ENCODE data around the gene LHX8. TPM values are rescaled to one million over a fixed set of nuclear protein-coding genes. Genes with fewer than 3 reads are reported as not detected.

Gene LHX8
- total and polyA plus RNA-seq, 10 of the 15 experiments (the other 5 are each of a cell fraction or from before 2014, with no cell fraction given): not detected

- H4K20me1 ChIP-seq (ENCODE audit: control insufficient read depth, insufficient read depth): no peaks in the 10 kb centered on the region
- H3K27me3 ChIP-seq (replicated peaks in 1 of 2; ENCODE audit: control insufficient read depth in 2 of 2, insufficient read depth in 2 of 2, low read length in 1 of 2): no peaks in the 10 kb centered on the region
- no peaks in the 10 kb centered on the region for H3K79me2 ChIP-seq (ENCODE audit: control insufficient read depth, insufficient read depth, low read length)
- BruUV-seq (replicated peaks): no TSS peak
- no peak overlapping the region for H3K4me3 ChIP-seq
- no peak overlapping the region for H3K27ac ChIP-seq (ENCODE audit: control insufficient read depth, insufficient read depth)
- in situ Hi-C loops (cut with MboI) (no loop called here), intact Hi-C loops (cut with micrococcal nuclease; ENCODE audit: unreplicated experiment) (no loop called here)
- no peak overlapping the region for H2AFZ ChIP-seq (ENCODE audit: control insufficient read depth, low read depth, low read length)
- ChIA-PET CTCF (no interaction called here), SMC1A (ENCODE audit: uncharacterized antibody, unreplicated experiment) (no interaction called here), RAD21 (ENCODE audit: unreplicated experiment) (no interaction called here), POLR2A (no interaction called here)
- no peak overlapping the region for H3K9ac ChIP-seq (ENCODE audit: control insufficient read depth, insufficient read depth, low read length)
- no peak for DNase-seq (ENCODE audit: low read depth, low spot score)
- H3K4me2 ChIP-seq (ENCODE audit: control insufficient read depth, insufficient read depth): no peak overlapping the region
- FAIRE-seq: no peak
- ATAC-seq: no peak
- H3K9me3 ChIP-seq (replicated peaks; ENCODE audit: control insufficient read depth, insufficient read depth, low read length): no peaks in the 10 kb centered on the region
- H3K4me1 ChIP-seq (ENCODE audit: control insufficient read depth, insufficient read depth, low read length): no peaks in the 10 kb centered on the region
- no peaks in the 10 kb centered on the region for H3K36me3 ChIP-seq (ENCODE audit: control insufficient read depth in 2 of 2, insufficient read depth in 2 of 2, low read length in 1 of 2)
- TF ChIP-seq BRCA1 (IDR thresholded peaks at IDR 0.05; ENCODE audit: low read depth, low read length) (no peak), PBX3 (IDR thresholded peaks at IDR 0.05; ENCODE audit: insufficient replicate concordance, low read depth, low read length) (no peak), ELK1 (IDR thresholded peaks at IDR 0.05; ENCODE audit: low read depth, low read length) (no peak), SP1 (IDR thresholded peaks at IDR 0.05; ENCODE audit: low read depth, low read length) (no peak), ASH2L (IDR thresholded peaks at IDR 0.05; ENCODE audit: borderline replicate concordance, low read depth) (no peak)
Observed at GRCh38 chr1:75115654-75116053, 18.5 kb upstream of the LHX8 start.

- no peaks in the 10 kb centered on the region for H4K20me1 ChIP-seq (ENCODE audit: control insufficient read depth, insufficient read depth)
- ATAC-seq (no peak), FAIRE-seq (no peak), DNase-seq (ENCODE audit: low read depth, low spot score) (no peak)
- H2AFZ ChIP-seq (ENCODE audit: control insufficient read depth, low read depth, low read length): no peak overlapping the region
- CTCF ChIA-PET: no interaction called here
- peaks cover 5 to 7% of the 10 kb centered on the region in 2 experiments; a peak in 3 of 4 replicates for H3K27me3 ChIP-seq (replicated peaks in 1 of 2; ENCODE audit: control insufficient read depth in 2 of 2, insufficient read depth in 2 of 2, low read length in 1 of 2)
- H3K4me1 ChIP-seq (ENCODE audit: control insufficient read depth, insufficient read depth, low read length): no peaks in the 10 kb centered on the region
- no peak overlapping the region for H3K4me3 ChIP-seq
- H3K9ac ChIP-seq (ENCODE audit: control insufficient read depth, insufficient read depth, low read length): no peak overlapping the region
- POLR2A ChIA-PET: no interaction called here
- no peaks in the 10 kb centered on the region for H3K36me3 ChIP-seq (ENCODE audit: control insufficient read depth in 2 of 2, insufficient read depth in 2 of 2, low read length in 1 of 2)
- H3K79me2 ChIP-seq (ENCODE audit: control insufficient read depth, insufficient read depth, low read length): no peaks in the 10 kb centered on the region
- in situ Hi-C loops (cut with MboI): no loop called here
- TF ChIP-seq TARDBP (IDR thresholded peaks at IDR 0.05; ENCODE audit: borderline replicate concordance) (no peak), NR2C2 (IDR thresholded peaks at IDR 0.05; ENCODE audit: borderline replicate concordance, control insufficient read depth, insufficient read length, low read depth) (no peak), JUNB (IDR thresholded peaks at IDR 0.05) (no peak), RFX5 (IDR thresholded peaks at IDR 0.05; ENCODE audit: low read depth, low read length) (no peak), ATF3 (IDR thresholded peaks at IDR 0.05; ENCODE audit: borderline replicate concordance, extremely low read depth, low read depth, low read length) (no peak)
- H3K27ac ChIP-seq (ENCODE audit: control insufficient read depth, insufficient read depth): no peak overlapping the region
- H3K9me3 ChIP-seq (replicated peaks; ENCODE audit: control insufficient read depth, insufficient read depth, low read length): no peaks in the 10 kb centered on the region
- BruUV-seq (replicated peaks): no TSS peak
- intact Hi-C loops (cut with micrococcal nuclease; ENCODE audit: unreplicated experiment): no loop called here
- 11% methylated on average over 1 of the region's 1 CpG for WGBS (ENCODE audit: insufficient coverage, insufficient replicate concordance, low lambda C conversion rate, missing lambda C conversion rate)
- SMC1A ChIA-PET (ENCODE audit: uncharacterized antibody, unreplicated experiment): no interaction called here
- RAD21 ChIA-PET (ENCODE audit: unreplicated experiment): no interaction called here
- H3K4me2 ChIP-seq (ENCODE audit: control insufficient read depth, insufficient read depth): no peak overlapping the region
Observed at GRCh38 chr1:75123756-75124155, 10.4 kb upstream of the LHX8 start.
